Mesenchymal stem cell (in vitro differentiated cells and primary cell): ENCODE results near the gene ATP2A1. TPM values are rescaled to one million over a fixed set of nuclear protein-coding genes. Genes with fewer than 3 reads are reported as not detected.

ENCODE experiments used
- DNase-seq: peaks from one replicate; pipeline ENCODE4 v3.0.0-alpha.2; 2013
- H2AFZ ChIP-seq: one replicate; pipeline ENCODE4 v1.6.1; 2013; ENCODE audit warnings: low read depth, mild to moderate bottlenecking, control low read depth, inconsistent platforms, low read length, moderate library complexity
- H2AK5ac ChIP-seq: 2 replicates; pipeline ENCODE4 v1.6.1; 2013; ENCODE audit warnings: low read length, moderate library complexity, mild to moderate bottlenecking, inconsistent platforms; ENCODE audit not compliant: severe bottlenecking
- H2BK120ac ChIP-seq: one replicate; pipeline ENCODE4 v1.6.1; 2013; ENCODE audit warnings: low read depth, mild to moderate bottlenecking, inconsistent platforms, low read length, moderate library complexity
- H2BK12ac ChIP-seq, 2 experiments: one replicate each; pipeline ENCODE4 v1.6.1; 2013; ENCODE audit warnings: inconsistent platforms in 2 of 2, low read length in 2 of 2, mild to moderate bottlenecking in 2 of 2, moderate library complexity in 2 of 2, control low read depth in 1 of 2
- H2BK15ac ChIP-seq: one replicate; pipeline ENCODE4 v1.6.1; 2013; ENCODE audit warnings: mild to moderate bottlenecking, low read depth, inconsistent platforms; ENCODE audit not compliant: poor library complexity, severe bottlenecking
- H2BK5ac ChIP-seq: 2 replicates; pipeline ENCODE4 v1.6.1; 2013; ENCODE audit warnings: low read depth, mild to moderate bottlenecking, low read length, control low read depth, inconsistent platforms; ENCODE audit not compliant: poor library complexity, severe bottlenecking
- H3K14ac ChIP-seq, 2 experiments: one replicate each; pipeline ENCODE4 v1.6.1; 2013; ENCODE audit warnings: inconsistent platforms in 2 of 2, low read length in 2 of 2, control low read depth in 1 of 2, mild to moderate bottlenecking in 1 of 2, moderate library complexity in 1 of 2
- H3K18ac ChIP-seq, 2 experiments: one replicate each; pipeline ENCODE4 v1.6.1; 2013; ENCODE audit warnings: inconsistent platforms in 2 of 2, low read length in 2 of 2, control low read depth in 1 of 2, low read depth in 1 of 2, mild to moderate bottlenecking in 1 of 2
- H3K23ac ChIP-seq, 2 experiments: one replicate each; pipeline ENCODE4 v1.6.1; 2013; ENCODE audit warnings: inconsistent platforms in 2 of 2, low read length in 2 of 2, mild to moderate bottlenecking in 2 of 2, moderate library complexity in 2 of 2, control low read depth in 1 of 2
- H3K27ac ChIP-seq: 2 replicates; pipeline ENCODE4 v1.5.1; 2013; ENCODE audit warnings: mild to moderate bottlenecking, moderate library complexity, low read length, control low read depth, inconsistent platforms; ENCODE audit not compliant: poor library complexity, severe bottlenecking
- H3K27me3 ChIP-seq, 2 experiments: 2 replicates each; pipeline versions ENCODE4 v1.6.1 to v1.7.0; 2013; ENCODE audit warnings: low read length in 2 of 2, mild to moderate bottlenecking in 2 of 2, moderate library complexity in 2 of 2, control low read depth in 1 of 2, inconsistent platforms in 1 of 2; ENCODE audit not compliant: control insufficient read depth in 1 of 2, insufficient read depth in 1 of 2
- H3K36me3 ChIP-seq, 2 experiments: 2 replicates each; pipeline versions ENCODE4 v1.6.1 to v1.7.0; 2013; ENCODE audit warnings: low read length in 2 of 2, control low read depth in 1 of 2, inconsistent platforms in 1 of 2, low read depth in 1 of 2, mild to moderate bottlenecking in 1 of 2; ENCODE audit not compliant: insufficient read depth in 2 of 2, control insufficient read depth in 1 of 2
- H3K4ac ChIP-seq, 2 experiments: one replicate each; pipeline ENCODE4 v1.6.1; 2013; ENCODE audit warnings: inconsistent platforms in 2 of 2, low read length in 2 of 2, mild to moderate bottlenecking in 2 of 2, moderate library complexity in 2 of 2, control low read depth in 1 of 2, low read depth in 1 of 2
- H3K4me1 ChIP-seq: 2 replicates; pipeline ENCODE4 v1.6.1; 2013; ENCODE audit warnings: low read depth, low read length, control low read depth; ENCODE audit not compliant: control insufficient read depth, insufficient read depth
- H3K4me2 ChIP-seq: 2 replicates; pipeline ENCODE4 v1.6.1; 2013; ENCODE audit warnings: low read length, mild to moderate bottlenecking, inconsistent platforms; ENCODE audit not compliant: poor library complexity, severe bottlenecking
- H3K4me3 ChIP-seq, 2 experiments: 2 replicates each; pipeline versions ENCODE4 v1.5.1 to v1.7.0; 2013; ENCODE audit warnings: low read length in 2 of 2, mild to moderate bottlenecking in 2 of 2, control low read depth in 1 of 2, low read depth in 1 of 2; ENCODE audit not compliant: insufficient read depth in 1 of 2
- H3K79me1 ChIP-seq: replicated peaks from 2 replicates; pipeline ENCODE4 v1.6.1; 2013; ENCODE audit warnings: mild to moderate bottlenecking, control low read depth, low read length, inconsistent platforms; ENCODE audit not compliant: poor library complexity, severe bottlenecking
- H3K9ac ChIP-seq: 2 replicates; pipeline ENCODE4 v1.7.0; 2013; ENCODE audit warnings: mild to moderate bottlenecking, low read length, moderate library complexity
- H3K9me3 ChIP-seq: 2 replicates; pipeline ENCODE4 v1.7.0; 2013; ENCODE audit warnings: mild to moderate bottlenecking, low read length; ENCODE audit not compliant: control insufficient read depth
- H4K8ac ChIP-seq: one replicate; pipeline ENCODE4 v1.6.1; 2013; ENCODE audit warnings: inconsistent platforms, mild to moderate bottlenecking, low read length, moderate library complexity
- H4K91ac ChIP-seq: one replicate; pipeline ENCODE4 v1.6.1; 2013; ENCODE audit warnings: mild to moderate bottlenecking, low read length, inconsistent platforms
- WGBS: methylation state at CpG from one replicate; pipeline ENCODE4 v1.1.7; 2013; ENCODE audit warnings: mixed read lengths; 5-methylcytosine and 5-hydroxymethylcytosine counted together
- polyA plus RNA-seq, 2 experiments: library from polyadenylated mRNA; stranded (reverse); fragments of 200-250 nt; gene quantifications; one replicate each; pipeline ENCODE4 v1.2.3, GENCODE V29; 2013

Gene ATP2A1
- polyA plus RNA-seq (2013, experiment 1 of 2) = 0.54 TPM
- polyA plus RNA-seq (2013, experiment 2 of 2) = 0.42 TPM

DNA sequence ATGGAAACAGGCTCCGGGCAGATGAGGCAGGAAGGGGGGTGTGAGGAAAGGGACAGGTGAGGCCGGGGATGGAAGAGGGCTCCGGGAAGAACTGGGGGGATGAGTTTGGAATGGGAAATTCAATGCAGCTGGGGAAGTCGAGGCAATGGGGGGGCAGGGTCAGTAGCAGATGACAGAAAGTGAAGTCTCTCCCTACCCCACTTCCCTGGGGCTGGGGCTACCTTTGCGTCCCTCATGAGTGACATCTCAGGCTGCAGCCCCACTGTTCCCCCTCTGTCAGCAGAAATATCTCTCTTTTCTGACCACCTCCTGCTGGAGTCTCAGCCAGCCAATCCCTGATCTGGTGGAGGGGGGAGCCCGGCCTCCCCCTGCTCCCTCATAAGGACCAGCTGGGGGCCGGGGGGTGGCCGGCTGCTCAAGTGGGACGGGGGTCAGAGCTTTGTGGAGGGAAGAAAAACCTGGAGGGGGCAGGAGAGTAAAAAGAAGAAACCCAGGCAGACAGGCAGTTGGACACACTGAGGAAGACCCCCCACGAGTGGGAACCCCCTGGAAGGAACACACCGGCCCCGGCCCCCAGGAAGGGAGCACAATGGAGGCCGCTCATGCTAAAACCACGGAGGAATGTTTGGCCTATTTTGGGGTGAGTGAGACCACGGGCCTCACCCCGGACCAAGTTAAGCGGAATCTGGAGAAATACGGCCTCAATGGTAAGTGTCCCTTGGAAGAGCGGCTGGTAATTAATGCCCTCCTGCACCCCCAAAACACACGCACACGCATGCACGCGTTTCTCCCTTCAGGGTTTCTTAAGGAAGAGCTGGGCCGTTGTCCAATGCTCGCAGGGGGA is at the start of gene ATP2A1:
TSS of gene ATP2A1 (plus strand) at position 406 of the 844 bp plus-strand sequence. CDS start at position 590, 184 bp downstream.
- peak within 1 kb of the TSS; percentile 39 for H2AFZ ChIP-seq
- peak within 1 kb of the TSS in 1 of 2 experiments; percentile 51 for H3K4ac ChIP-seq
- no peak within 1 kb of the TSS for H2BK12ac ChIP-seq
- no peak within 1 kb of the TSS for H3K14ac ChIP-seq
- no peak within 1 kb of the TSS for H2AK5ac ChIP-seq
- no peak within 1 kb of the TSS for H2BK120ac ChIP-seq
- peaks cover 19% of the 10 kb centered on the region for H3K79me1 ChIP-seq
- no peak within 1 kb of the TSS for H4K91ac ChIP-seq
- no peak for DNase-seq
- H2BK15ac ChIP-seq = peak within 1 kb of the TSS; percentile 45
- H3K4me3 ChIP-seq = peak within 1 kb of the TSS in 1 of 2 experiments; percentile 82
- peak within 1 kb of the TSS; percentile 83 for H3K9ac ChIP-seq
- H4K8ac ChIP-seq = peak within 1 kb of the TSS; percentile 62
- no peak within 1 kb of the TSS for H2BK5ac ChIP-seq
- H3K36me3 ChIP-seq = peaks cover 10 to 40% of the 10 kb centered on the region in 2 experiments
- H3K4me1 ChIP-seq = peaks cover 24% of the 10 kb centered on the region
- H3K27me3 ChIP-seq = peaks cover 4 to 23% of the 10 kb centered on the region in 2 experiments
- H3K4me2 ChIP-seq = peak within 1 kb of the TSS; percentile 93
- no peak within 1 kb of the TSS for H3K23ac ChIP-seq
- no peak within 1 kb of the TSS for H3K18ac ChIP-seq
- no peaks in the 10 kb centered on the region for H3K9me3 ChIP-seq
- H3K27ac ChIP-seq = no peak within 1 kb of the TSS
- 92% methylated on average over 23 of the region's 25 CpGs for whole genome bisulfite sequencing

DNA sequence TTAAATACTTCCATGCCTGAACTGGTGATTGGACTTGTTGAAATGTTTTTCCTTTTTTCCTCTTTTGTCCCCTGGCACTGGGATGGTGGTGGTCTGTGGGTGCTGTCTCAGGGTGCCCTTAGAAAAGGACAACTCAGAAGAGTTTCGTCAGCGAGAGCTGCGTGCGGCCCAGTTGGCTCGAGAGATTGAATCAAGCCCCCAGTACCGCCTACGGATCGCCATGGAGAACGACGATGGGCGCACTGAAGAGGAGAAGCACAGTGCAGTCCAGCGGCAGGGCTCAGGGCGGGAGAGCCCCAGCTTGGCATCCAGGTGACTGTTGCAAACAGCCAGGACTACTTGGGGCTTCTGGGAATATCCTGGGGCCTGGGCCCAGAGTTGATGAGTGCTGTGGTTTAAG is 48.5 kb upstream of the ATP2A1 start:
- no peak overlapping the region for H2BK12ac ChIP-seq
- no peak overlapping the region for H3K9ac ChIP-seq
- H3K79me1 ChIP-seq = peaks cover 36% of the 10 kb centered on the region
- H2AFZ ChIP-seq = no peak overlapping the region
- H3K18ac ChIP-seq = no peak overlapping the region
- peaks cover 6% of the 10 kb centered on the region for H3K4me1 ChIP-seq
- H2AK5ac ChIP-seq = no peak overlapping the region
- no peak overlapping the region for H2BK15ac ChIP-seq
- no peak overlapping the region for H3K27ac ChIP-seq
- H4K8ac ChIP-seq = no peak overlapping the region
- WGBS = 98% methylated on average over 13 of the region's 13 CpGs
- H3K23ac ChIP-seq = no peak overlapping the region
- H3K9me3 ChIP-seq = no peaks in the 10 kb centered on the region
- no peak overlapping the region for H2BK120ac ChIP-seq
- no peak for DNase-seq
- H4K91ac ChIP-seq = no peak overlapping the region
- no peaks in the 10 kb centered on the region for H3K27me3 ChIP-seq
- H3K4me3 ChIP-seq = no peak overlapping the region
- H2BK5ac ChIP-seq = no peak overlapping the region
- H3K14ac ChIP-seq = no peak overlapping the region
- H3K36me3 ChIP-seq = peaks cover 75 to 96% of the 10 kb centered on the region in 2 experiments
- no peak overlapping the region for H3K4me2 ChIP-seq
- no peak overlapping the region for H3K4ac ChIP-seq

GRCh38 chr16:28830531-28830930 is 47.8 kb upstream of the ATP2A1 start:
- Histone ChIP-seq H4K8ac (no peak overlapping the region), H2BK120ac (no peak overlapping the region), H3K9me3 (no peaks in the 10 kb centered on the region), H3K4ac (no peak overlapping the region), H3K36me3 (peaks cover 81 to 99% of the 10 kb centered on the region in 2 experiments), H2BK12ac (no peak overlapping the region), H3K4me1 (peaks cover 4% of the 10 kb centered on the region), H3K9ac (peak overlapping the region; percentile 13), H3K14ac (no peak overlapping the region), H3K79me1 (peaks cover 42% of the 10 kb centered on the region), H3K18ac (no peak overlapping the region), H2BK15ac (no peak overlapping the region), H2AK5ac (no peak overlapping the region), H4K91ac (no peak overlapping the region), H3K27ac (no peak overlapping the region), H3K4me2 (no peak overlapping the region), H3K4me3 (no peak overlapping the region), H3K27me3 (no peaks in the 10 kb centered on the region), H3K23ac (no peak overlapping the region), H2AFZ (no peak overlapping the region), H2BK5ac (no peak overlapping the region)
- no peak for DNase-seq
- WGBS = 95% methylated on average over 10 of the region's 13 CpGs

DNA sequence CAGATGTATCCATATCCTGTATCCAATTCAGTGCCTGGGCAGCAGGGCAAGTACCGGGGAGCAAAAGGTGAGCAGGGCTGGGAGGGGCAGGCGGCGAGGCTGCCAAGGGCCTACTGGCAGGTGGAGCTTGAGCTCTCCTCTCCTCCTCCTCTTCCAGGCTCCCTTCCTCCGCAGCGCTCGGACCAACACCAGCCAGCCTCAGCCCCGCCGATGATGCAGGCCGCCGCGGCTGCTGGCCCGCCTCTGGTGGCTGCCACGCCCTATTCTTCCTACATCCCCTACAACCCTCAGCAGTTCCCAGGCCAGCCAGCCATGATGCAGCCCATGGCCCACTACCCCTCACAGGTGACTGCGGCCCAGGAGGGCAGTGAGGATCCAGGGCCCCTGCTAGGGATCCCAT is 43.9 kb upstream of the ATP2A1 start:
- no peak overlapping the region for H2BK5ac ChIP-seq
- H2AFZ ChIP-seq = no peak overlapping the region
- no peak overlapping the region for H3K9ac ChIP-seq
- H2BK12ac ChIP-seq = no peak overlapping the region
- H3K27me3 ChIP-seq = no peaks in the 10 kb centered on the region
- no peak overlapping the region for H4K91ac ChIP-seq
- no peak overlapping the region for H3K27ac ChIP-seq
- peaks cover 54% of the 10 kb centered on the region for H3K79me1 ChIP-seq
- H3K18ac ChIP-seq = no peak overlapping the region
- H3K4ac ChIP-seq = no peak overlapping the region
- no peak overlapping the region for H2AK5ac ChIP-seq
- 98% methylated on average over 14 of the region's 14 CpGs for WGBS
- H3K4me1 ChIP-seq = no peaks in the 10 kb centered on the region
- peaks cover 92 to 99% of the 10 kb centered on the region in 2 experiments for H3K36me3 ChIP-seq
- H4K8ac ChIP-seq = no peak overlapping the region
- no peak overlapping the region for H3K4me3 ChIP-seq
- no peak overlapping the region for H3K23ac ChIP-seq
- H3K9me3 ChIP-seq = no peaks in the 10 kb centered on the region
- H3K14ac ChIP-seq = no peak overlapping the region
- H2BK15ac ChIP-seq = no peak overlapping the region
- DNase-seq = no peak
- H2BK120ac ChIP-seq = no peak overlapping the region
- H3K4me2 ChIP-seq = no peak overlapping the region
